Measurements from ENCODE around the gene MAGI2. TPM values are rescaled to one million over a fixed set of nuclear protein-coding genes. Genes with fewer than 3 reads are reported as not detected.

MAGI2 gene
- total RNA-seq, 1 donor from 2014 or later, result 6.9 TPM

DNA sequence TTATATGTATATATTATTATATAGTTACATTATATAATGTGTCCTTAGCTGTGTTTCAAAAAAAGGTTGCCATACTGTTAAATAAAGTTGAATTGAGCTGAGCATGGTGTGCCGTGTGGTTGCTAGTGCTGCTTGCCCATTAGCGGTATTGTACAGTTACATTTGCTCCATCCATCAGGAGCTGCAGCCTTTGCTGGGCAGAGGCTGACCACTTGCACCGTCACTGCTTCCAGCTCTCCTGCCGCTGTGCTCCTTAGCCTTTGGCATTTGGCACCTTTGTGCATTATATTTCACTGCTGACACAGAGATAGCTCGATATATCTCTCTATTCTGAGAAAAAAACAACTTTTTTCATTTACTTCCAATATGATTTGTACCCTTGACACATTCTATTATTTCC, 1282.7 kb downstream of the MAGI2 start:
- no peak for DNase-seq

DNA sequence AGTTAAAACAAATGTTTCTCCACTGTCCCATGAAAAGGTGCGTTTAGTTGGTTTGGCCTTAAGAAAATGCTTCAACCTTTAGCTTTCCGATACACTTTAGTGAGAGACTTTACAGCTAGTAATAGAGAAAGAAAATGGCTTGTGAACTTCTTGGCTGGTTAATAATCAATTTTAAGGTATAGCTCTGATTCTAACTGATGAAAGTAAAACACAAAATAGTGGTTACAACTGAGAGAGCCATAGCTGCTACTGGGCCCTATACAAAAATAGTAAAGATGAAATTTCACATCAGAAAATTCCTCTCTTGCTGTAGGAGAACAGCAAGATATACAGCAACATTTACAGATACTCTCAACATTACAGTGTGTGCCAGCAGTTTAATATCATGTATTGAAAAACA, 1283.5 kb downstream of the MAGI2 start:
- DNase-seq, result no peak

DNA sequence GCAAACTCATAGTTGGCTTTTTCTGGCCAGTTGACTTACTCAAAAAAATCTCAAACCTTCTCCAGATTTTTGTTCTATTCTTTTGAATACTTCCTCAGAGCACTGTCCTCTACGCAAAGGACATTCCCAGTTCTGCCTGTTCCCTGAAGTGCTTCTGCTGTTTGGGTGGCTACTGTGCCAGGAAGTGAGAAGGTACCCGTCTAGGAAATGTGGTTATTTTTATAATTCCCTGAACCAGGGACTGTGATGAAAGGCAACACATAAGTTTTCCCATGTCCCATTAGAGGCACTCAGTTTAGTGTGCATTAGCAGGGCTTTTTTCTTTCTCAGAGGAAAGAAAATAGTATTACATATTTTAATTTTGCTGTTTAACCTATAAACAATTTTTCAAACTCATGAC, 1284.6 kb downstream of the MAGI2 start:
- DNase-seq, result no peak

GRCh38 chr7:78167860-78168259, 1285.6 kb downstream of the MAGI2 start:
- no peak for DNase-seq

GRCh38 chr7:78165854-78166253, 1287.6 kb downstream of the MAGI2 start:
- DNase-seq, result no peak

- no peak for DNase-seq
These were observed 1288.0 kb downstream of the MAGI2 start for GRCh38 chr7:78165454-78165853.

DNA sequence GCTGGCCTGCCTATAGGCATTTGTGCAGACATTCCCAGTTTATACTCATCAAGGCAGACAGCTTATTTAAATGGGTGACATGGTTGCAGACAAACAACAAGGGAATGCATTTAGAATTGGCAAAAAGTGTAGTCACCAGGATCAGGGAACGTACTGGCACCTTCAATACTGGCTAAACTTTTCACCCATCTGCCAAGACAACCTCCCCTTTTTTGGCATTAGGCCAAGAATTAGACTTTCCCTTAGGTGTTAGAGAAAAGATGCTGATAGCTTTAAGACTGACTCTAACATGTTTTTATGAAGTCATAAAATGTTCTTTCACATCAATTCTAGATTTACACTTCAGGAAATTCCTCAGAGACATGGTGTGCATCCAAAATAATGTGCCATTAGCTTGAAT, 1289.0 kb downstream of the MAGI2 start:
- DNase-seq, result no peak

GRCh38 chr7:78161781-78162180, 1291.7 kb downstream of the MAGI2 start:
- DNase-seq, result no peak

DNA sequence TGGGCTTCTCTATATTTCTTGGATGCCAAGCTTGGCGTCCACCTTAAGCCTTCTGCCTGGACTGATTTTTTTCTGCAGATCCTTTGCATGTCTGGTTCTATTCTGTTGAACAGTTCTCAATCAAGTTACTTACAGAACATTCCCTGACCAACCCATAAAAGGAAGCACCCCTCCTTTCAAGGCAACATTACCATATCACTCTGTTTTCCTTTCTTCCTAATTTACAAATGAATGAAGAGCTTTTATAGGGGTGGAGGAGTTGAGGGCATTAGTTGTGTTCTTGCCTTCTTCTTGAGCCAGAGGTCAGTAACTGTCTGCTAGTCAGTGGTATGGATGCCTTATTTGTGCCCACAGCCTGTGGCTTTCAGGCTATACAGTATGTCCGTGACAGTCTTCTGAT, 1293.9 kb downstream of the MAGI2 start:
- DNase-seq, result no peak

DNA sequence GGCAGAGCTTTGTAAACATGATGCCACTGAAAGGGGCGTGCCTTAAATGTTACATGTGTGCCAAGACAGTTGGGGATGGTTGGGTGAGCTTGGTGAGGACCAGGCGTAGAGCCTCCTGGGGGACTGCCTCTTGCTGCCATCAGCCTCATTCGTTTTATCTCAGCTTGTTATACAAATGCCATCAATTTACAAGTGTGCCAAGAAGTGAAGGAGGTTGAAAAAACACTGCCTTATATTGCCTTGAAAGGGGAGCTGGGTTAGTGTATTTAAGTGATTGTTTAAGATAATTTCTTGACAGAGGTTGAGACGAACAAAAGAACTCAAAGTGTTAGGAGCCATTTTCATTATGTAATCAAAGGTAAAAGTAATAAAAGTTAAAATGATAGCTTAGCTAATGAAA, 1300.2 kb downstream of the MAGI2 start:
- no peak for DNase-seq

GRCh38 chr7:78151229-78151628, 1302.2 kb downstream of the MAGI2 start:
- no peak for DNase-seq

- no peak for DNase-seq
These were observed 1303.7 kb downstream of the MAGI2 start for GRCh38 chr7:78149787-78150186.

- no peak for DNase-seq
These were observed 1305.1 kb downstream of the MAGI2 start for GRCh38 chr7:78148166-78148894.

DNA sequence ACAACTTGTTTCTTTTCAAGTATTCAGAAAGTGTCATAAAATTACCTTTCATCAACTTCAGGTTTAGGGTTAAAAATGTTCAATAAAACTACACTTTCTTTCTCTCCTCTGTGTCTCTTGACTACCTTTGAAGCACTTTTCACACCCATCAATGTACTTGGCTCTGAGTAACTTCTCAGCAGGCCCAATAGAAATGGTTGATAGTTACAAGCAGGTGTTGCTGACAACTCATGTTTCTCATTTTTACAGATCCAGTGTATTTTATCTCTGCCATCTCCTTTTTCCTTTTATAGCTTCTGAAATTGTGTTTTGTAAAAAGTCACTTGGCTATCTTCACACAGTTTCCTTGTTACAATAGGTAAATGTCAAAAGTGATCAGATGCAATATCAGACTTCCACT, 1306.9 kb downstream of the MAGI2 start:
- DNase-seq, result no peak

GRCh38 chr7:78143661-78144060, 1309.8 kb downstream of the MAGI2 start:
- no peak for DNase-seq

- DNase-seq, result no peak
These were observed 1311.8 kb downstream of the MAGI2 start for GRCh38 chr7:78141522-78142281.

DNA sequence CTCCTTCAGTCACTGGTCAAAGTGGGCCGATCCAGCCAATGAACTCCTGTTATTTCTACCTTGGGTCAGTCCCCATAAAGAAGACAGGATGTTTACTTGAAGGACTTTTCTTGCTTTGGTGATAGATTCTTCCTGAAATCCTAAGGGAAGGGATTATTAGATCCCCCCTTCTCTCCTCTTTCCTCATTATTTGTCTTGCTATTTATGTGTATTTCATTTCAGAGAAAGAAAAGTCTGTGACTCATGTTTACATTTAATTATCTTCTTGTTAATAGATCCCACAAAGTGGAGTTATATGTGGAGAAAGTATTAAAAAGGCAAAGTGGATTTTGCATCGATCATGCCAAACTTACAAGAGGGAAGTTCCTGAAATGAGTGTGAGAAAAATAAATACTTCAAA, 1313.4 kb downstream of the MAGI2 start:
- no peak for DNase-seq

DNA sequence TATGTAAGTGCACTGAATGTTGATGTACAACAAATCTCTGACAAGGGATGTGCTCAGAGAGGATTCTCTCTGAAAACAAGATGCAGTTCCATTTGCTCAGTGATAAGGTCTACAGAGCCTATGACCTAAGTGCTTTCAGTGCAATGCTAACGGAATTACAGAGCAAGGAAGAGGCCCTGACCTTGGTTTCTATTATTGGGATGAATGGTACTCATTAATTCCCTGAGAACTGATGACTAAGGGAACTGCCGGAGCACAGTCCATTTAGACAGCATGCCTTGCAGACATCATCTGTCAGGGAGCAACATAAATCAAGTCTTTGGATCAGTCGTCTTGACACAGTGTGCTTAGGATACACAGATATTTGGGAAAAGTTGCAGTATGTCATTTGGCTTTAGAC, 1314.1 kb downstream of the MAGI2 start:
- no peak for DNase-seq

DNA sequence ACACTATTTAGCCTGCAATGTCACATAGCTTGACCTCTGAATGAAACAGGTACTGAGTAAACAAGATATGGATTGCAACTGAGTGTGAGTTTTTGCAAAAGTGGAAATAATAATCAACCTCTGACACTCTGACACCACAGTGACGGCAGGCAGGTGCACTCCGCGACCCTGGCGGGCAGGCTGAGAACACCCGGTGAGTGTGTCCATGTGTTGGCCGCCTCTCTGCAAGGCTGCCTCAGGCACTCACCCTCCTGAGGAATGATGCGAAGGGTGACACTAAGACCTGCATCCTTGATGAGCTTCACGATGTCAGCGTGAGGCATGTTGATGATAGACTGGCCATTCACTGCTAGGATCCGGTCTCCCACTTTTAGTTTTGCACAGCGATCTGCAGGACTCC, 1318.7 kb downstream of the MAGI2 start:
- DNase-seq, result no peak

GRCh38 chr7:78134256-78134655, 1319.2 kb downstream of the MAGI2 start:
- no peak for DNase-seq

GRCh38 chr7:78130446-78131215, 1322.8 kb downstream of the MAGI2 start:
- no peak for DNase-seq

DNA sequence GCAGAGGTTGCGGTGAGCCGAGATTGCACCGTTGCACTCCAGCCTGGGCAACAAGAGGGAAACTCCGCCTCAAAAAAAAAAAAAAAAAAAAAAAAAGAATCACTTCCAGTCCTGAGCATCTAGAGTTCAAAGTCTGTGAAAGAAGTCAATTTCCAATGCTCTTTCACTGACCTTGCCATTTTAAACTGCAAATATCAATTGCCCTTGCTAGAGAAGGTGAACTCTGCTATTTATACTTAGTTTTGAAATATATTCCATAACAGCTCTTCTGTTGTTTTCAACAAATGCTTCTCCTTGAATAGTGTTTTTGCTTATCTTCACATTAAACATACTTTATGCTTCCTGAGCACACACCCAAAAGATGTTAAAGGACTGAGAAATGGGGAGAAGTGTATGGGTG, 1323.6 kb downstream of the MAGI2 start:
- no peak for DNase-seq

DNA sequence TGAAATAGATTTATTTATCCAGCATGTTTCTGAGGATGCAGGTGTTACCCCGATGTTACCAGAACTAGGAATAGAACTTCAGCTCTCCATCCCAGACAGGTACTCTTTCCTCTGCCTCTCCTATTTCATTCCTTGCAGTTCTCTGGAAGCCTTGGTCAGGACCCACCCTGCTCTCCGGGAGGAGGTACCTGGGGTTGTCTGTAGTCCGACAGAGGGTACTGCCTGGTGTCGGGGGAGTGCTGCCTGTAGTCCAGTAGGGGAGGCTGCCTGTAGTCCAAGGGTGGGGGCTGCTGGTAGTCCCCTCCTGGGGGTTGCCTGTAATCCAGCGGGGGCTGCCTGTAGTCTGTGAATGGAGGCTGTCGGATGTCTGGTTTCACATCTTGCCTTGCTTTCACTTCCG, 1326.5 kb downstream of the MAGI2 start:
- no peak for DNase-seq

Measured in skin of body (tissue), 2 donors.